Measurements from ENCODE around the gene FKBP1A. TPM values are rescaled to one million over a fixed set of nuclear protein-coding genes. Genes with fewer than 3 reads are reported as not detected.

FKBP1A gene
- total RNA-seq, 2 donors from 2014 or later: 103 to 161 TPM

DNA sequence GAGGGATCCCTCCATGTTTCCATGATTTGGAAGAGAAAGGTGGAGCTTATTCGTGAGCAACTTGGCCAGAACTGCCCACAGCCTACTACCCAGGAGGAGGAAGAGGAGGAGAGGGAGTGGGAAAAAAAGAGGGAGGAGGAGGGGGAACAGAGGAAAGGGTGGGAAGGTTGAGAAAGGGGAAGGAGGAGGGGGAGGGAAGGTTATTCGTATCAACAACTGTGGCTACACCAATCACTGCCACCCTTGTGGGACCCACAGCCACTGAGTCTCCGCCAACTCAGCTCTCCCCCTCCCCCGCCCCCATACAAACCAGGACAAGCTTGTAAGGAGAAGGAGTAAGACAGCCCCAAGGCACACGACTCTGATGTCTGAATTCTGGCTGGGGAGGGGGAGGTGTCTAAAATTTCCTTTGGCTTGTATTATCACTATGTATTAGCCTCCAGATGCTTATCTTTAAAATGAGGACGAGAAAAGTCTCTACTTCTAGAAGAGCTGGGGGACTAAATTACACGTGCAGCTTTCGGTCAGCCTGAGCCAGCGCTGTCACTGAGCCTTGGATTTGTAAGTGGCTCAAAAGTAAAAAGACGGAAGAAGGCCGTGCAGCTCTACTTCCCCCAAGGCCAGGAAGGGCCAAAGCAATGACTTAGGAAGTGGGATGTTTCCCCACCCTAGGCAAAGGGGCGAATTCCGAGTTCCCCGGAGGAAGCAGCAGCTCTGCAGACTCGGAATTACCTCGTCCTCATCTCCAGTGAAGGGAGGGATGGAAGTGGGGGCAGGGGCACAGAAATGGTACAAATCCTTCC lies 1.0 kb downstream of the FKBP1A start:
- Histone ChIP-seq H3K9me3 (no peaks in the 10 kb centered on the region), H3K36me3 (no peaks in the 10 kb centered on the region), H3K4me3 (peak overlapping the region; percentile 88 to 96), H3K27me3 (replicated peaks; ENCODE audit: insufficient read depth) (no peaks in the 10 kb centered on the region), H3K4me1 (replicated peaks) (peaks cover 17% of the 10 kb centered on the region), H3K27ac (peak overlapping the region; percentile 57 to 80)
- WGBS: 3% methylated on average over 16 of the region's 16 CpGs
- TF ChIP-seq, protein P1, sequence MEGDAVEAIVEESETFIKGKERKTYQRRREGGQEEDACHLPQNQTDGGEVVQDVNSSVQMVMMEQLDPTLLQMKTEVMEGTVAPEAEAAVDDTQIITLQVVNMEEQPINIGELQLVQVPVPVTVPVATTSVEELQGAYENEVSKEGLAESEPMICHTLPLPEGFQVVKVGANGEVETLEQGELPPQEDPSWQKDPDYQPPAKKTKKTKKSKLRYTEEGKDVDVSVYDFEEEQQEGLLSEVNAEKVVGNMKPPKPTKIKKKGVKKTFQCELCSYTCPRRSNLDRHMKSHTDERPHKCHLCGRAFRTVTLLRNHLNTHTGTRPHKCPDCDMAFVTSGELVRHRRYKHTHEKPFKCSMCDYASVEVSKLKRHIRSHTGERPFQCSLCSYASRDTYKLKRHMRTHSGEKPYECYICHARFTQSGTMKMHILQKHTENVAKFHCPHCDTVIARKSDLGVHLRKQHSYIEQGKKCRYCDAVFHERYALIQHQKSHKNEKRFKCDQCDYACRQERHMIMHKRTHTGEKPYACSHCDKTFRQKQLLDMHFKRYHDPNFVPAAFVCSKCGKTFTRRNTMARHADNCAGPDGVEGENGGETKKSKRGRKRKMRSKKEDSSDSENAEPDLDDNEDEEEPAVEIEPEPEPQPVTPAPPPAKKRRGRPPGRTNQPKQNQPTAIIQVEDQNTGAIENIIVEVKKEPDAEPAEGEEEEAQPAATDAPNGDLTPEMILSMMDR (IDR thresholded peaks at IDR 0.05): no peak
- peak; percentile 22 for TF ChIP-seq POLR2A (IDR thresholded peaks at IDR 0.05)
- no peak for TF ChIP-seq POLR2AphosphoS5 (IDR thresholded peaks at IDR 0.05)
- intact Hi-C loops (cut with DNase I): loop anchor here (5.0 kb wide), 2 partner anchors 65 to 75 kb away; partner anchors contain the start of genes NSFL1C and SDCBP2
- DNase-seq (ENCODE audit: low spot score): no peak

DNA sequence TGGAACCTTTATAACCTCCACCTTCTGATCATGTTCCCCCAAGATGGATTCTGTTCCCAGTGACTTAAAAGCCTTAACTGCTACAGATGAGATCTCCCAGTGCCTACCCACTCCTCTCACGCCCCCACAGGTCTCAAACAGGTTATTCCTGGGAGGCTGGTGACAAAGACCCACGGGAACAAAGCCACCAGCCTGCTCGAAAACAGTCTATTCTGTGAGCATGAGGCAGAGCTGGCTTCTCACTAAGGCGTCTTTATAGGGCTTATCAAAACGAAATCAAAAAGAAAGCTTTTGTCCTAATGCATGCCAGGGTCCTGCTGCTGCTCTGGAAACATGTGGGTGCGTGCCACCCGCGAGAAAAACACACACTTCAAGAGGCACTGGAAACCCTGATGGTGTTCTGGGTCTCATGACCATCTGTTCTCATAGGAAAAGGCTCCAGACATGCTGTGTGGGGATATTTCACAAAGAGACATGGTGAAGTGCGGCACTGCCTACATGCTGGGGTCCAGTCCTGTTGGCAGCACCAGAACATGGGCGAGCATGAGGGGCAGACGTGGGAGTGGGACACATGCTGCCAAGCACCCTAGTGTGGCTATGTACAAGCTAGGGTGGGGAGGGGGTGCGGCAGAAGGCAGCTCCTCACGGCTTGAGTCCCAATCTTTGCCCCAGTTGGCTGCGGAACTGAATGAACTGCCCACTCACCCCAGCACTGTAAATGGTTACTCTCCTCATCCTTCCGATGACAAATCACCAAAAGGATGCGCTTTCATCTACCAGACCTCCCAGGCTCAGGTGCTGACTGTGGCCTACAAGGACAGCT lies 2.1 kb downstream of the FKBP1A start:
- H3K4me3 ChIP-seq: peak overlapping the region; percentile 0 to 96
- WGBS: 49% methylated on average over 16 of the region's 16 CpGs
- peaks cover 17% of the 10 kb centered on the region for H3K4me1 ChIP-seq (replicated peaks)
- TF ChIP-seq, protein P1 (IDR thresholded peaks at IDR 0.05): no peak
- TF ChIP-seq POLR2A (IDR thresholded peaks at IDR 0.05) (no peak), POLR2AphosphoS5 (IDR thresholded peaks at IDR 0.05) (no peak)
- H3K9me3 ChIP-seq: no peaks in the 10 kb centered on the region
- H3K27ac ChIP-seq: peak overlapping the region; percentile 7 to 80
- intact Hi-C loops (cut with DNase I): loop anchor here (5.0 kb wide), 2 partner anchors 63 to 77 kb away; partner anchors contain the start of genes NSFL1C and SDCBP2
- H3K36me3 ChIP-seq: no peaks in the 10 kb centered on the region
- H3K27me3 ChIP-seq (replicated peaks; ENCODE audit: insufficient read depth): no peaks in the 10 kb centered on the region
- DNase-seq (ENCODE audit: low spot score): no peak

GRCh38 chr20:1389703-1390580 lies 2.9 kb downstream of the FKBP1A start:
- DNase-seq (ENCODE audit: low spot score): no peak
- intact Hi-C loops (cut with DNase I): loop anchor here (5.0 kb wide), 2 partner anchors 63 to 77 kb away; partner anchors contain the start of genes NSFL1C and SDCBP2
- Histone ChIP-seq H3K36me3 (no peaks in the 10 kb centered on the region), H3K27me3 (replicated peaks; ENCODE audit: insufficient read depth) (no peaks in the 10 kb centered on the region), H3K4me1 (replicated peaks) (peaks cover 17% of the 10 kb centered on the region), H3K27ac (peak overlapping the region; percentile 7 to 80), H3K9me3 (no peaks in the 10 kb centered on the region), H3K4me3 (peak overlapping the region in 1 of 2 donors; percentile 96)
- TF ChIP-seq POLR2A (IDR thresholded peaks at IDR 0.05) (no peak), POLR2AphosphoS5 (IDR thresholded peaks at IDR 0.05) (no peak)
- TF ChIP-seq, protein P1 (IDR thresholded peaks at IDR 0.05): no peak
- 23% methylated on average over 6 of the region's 6 CpGs for WGBS

DNA sequence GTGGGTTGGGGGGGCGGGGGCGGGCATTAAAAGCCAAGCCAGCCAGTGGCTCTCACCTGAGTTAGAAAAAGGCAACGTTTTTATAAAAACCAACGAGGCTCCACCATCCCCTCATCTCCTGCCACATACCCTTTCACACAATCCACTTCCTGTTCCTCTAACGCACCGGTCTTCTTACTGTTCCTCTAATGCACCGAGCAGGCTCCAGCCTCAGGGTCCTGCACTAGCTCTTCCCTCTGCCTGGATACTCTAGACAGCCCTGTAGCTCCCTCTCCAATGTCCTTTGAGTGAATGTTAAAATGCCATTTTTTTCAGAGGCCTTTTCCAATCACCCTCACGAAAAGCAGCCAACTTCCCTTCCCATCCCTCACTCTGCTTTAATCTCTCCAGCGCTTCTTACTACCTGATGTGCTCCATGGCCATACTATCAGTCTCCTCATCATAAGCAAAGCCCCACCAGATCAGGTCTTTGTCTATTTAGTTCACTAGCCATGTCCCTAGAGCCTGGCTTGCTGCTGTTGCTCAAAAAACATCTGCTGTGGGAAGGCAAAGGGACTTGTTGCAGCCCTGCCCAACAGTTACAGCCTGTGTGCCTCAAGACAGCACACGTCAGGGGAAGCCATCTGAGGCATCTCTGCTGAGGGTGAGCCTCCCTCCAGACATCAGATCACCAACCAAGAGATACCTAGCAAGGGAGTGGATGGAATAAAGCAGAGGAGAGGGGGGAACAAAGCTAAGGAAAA lies 3.9 kb downstream of the FKBP1A start:
- DNase-seq (ENCODE audit: low spot score): no peak
- WGBS: 51% methylated on average over 10 of the region's 10 CpGs
- intact Hi-C loops (cut with DNase I): no loop called here
- peaks cover 17% of the 10 kb centered on the region for H3K4me1 ChIP-seq (replicated peaks)
- no peak for TF ChIP-seq POLR2A (IDR thresholded peaks at IDR 0.05)
- TF ChIP-seq, protein P1 (IDR thresholded peaks at IDR 0.05): no peak
- no peak for TF ChIP-seq POLR2AphosphoS5 (IDR thresholded peaks at IDR 0.05)
- no peak overlapping the region for H3K4me3 ChIP-seq
- H3K36me3 ChIP-seq: no peaks in the 10 kb centered on the region
- H3K27me3 ChIP-seq (replicated peaks; ENCODE audit: insufficient read depth): no peaks in the 10 kb centered on the region
- no peaks in the 10 kb centered on the region for H3K9me3 ChIP-seq
- peak overlapping the region in 1 of 2 donors; percentile 80 for H3K27ac ChIP-seq

All from prostate gland (tissue), 2 donors.